Activated CD8-positive, alpha-beta memory T cell treated with anti-CD3 and anti-CD28 coated beads for 4 hours (primary cell): ENCODE data around the gene RAPGEF4.

ENCODE experiments used
- DNase-seq, 2 donors: peaks; one replicate each; pipeline ENCODE4 v3.0.0-alpha.2; 2020; ENCODE audit warnings: low read depth in 2 of 2

The RAPGEF4 gene

GRCh38 chr2:172997031-172997430 lies 261.4 kb downstream of the RAPGEF4 start:
- DNase-seq: no peak

- no peak for DNase-seq
These were observed 263.1 kb downstream of the RAPGEF4 start for GRCh38 chr2:172998547-172999272.

DNA sequence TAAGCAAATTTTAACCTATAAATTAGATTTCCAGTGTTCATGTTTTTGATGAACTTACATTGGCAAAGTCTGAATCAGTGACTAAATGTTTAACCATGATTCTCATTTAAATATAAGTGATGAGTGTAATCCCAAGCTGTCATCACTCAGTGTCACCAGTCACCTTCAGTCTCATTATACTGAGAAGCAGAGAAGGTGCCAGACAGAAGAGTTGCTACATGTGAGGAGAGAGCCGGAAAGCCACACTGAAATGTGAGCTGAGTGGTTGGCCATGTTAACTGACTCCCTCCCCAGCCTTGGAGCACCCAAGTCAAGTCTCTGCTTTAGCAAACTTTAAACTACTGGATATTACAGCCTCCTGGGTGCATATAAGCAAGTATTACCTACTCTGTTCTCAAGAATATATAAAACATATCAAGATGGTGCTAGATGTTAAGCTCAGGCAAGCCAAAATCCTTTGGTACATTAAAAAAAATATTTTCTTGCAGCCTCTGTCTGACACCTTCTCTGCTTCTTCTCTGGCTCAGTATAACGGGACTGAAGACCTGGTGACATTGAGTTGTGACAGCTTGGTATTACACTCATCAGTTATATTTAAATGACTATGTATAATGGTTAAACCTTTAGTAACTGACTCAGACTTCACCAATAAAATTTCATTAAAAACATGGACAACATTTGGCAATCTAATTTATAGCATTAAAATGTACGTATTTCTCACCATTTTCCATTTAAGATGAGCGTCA lies 264.2 kb downstream of the RAPGEF4 start:
- no peak for DNase-seq

DNA sequence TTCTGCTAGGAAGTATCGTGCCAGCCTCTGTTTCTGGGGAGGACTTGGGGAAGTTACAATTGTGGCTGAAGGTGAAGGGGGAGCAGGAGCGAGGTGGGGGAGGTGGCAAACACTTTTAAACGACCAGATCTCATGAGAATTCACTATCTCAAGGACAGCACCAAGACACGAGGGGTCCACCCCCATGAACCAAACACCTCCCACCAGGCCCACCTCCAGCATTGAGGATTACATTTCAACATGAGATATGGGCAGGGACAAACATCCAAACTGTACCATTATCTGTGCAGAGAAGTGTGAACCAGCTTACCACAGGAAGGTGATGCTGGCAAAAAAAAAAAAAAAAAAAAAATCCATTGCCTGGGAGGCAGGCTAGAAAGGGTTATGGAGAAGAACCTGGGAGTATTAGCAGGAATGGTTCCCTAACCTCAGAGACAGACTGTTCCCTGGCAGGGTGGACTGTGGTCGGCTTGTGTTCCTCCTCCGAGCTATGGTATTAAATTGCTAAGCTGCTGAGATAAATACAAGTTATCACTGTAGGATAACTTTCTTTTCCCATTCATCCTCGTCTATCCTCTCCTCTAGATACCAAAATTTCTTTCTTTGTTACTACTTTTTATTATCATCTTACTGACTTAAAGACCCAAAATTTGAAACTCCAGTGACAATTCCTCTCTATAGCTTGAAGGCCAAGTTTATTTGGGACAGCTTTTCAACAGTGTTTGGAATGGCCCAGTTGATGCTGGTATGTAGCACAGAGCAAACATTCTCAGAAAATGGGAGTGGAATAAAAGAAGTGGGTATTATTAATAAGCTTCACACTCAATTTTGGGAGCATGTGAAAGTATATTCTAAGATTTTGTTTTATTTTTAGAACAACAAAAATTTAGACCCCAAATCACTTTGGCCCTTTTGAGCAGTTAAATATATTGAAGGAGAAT lies 266.3 kb downstream of the RAPGEF4 start:
- no peak for DNase-seq

- DNase-seq: no peak
These were observed 267.3 kb downstream of the RAPGEF4 start for GRCh38 chr2:173002751-173003541.

- DNase-seq: no peak
These were observed 273.1 kb downstream of the RAPGEF4 start for GRCh38 chr2:173008786-173009185.

GRCh38 chr2:173010233-173010632 lies 274.6 kb downstream of the RAPGEF4 start:
- DNase-seq: no peak

DNA sequence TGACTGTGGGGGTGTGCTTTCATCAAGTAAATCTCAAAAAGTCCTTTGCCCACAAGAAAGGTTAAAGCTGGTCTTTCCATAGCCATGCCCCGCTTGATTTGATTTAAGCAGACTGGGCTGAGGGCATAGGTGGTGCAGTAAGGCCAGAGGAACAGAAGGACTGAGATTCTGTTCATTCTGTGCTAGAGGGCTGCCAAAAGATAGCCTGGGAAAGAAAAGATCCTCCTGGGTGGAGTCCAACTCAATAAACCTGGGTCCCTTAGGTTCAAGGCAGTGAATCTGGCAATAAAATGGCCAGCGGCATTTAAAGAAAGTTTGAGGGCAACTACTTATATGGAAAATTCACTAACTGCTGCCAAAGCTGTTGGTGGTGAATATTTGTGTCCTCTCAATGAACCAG lies 280.8 kb downstream of the RAPGEF4 start:
- no peak for DNase-seq

DNA sequence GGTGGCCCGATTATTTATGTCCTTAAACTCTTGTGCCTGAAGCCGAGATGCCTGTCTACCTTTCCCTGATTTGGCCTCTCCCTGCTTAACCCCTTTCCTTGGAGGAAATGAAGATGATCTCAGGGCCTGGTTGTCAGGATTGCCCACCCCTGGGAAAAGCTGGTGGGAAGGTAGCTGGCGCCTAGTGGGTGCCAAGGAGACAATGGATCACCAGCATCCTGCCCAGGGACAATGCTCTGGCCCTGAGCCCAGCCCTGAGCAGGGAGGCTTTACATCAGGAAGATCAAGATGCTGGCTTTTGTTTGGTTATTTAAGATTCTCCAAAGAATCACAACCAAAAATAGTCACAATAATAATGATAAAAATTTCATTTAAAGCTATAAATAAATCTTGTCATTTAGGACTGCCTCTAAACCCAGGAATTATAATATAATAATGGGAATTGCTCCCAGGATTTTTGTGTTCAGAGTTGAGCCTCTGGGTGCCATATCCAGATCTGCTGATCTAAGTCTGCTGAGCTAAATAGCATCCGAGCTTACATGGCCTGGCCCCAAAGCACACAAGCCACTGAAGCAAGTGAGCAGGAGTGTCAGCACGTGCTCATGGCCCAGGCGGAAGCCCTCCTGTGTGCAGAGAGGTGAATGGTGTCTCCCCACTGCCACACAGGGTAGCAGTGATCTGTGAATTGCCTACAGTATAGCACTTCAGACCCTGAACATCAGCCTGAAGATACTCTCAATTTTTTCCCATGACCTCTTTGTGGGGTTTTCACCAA lies 282.2 kb downstream of the RAPGEF4 start:
- DNase-seq: no peak

DNA sequence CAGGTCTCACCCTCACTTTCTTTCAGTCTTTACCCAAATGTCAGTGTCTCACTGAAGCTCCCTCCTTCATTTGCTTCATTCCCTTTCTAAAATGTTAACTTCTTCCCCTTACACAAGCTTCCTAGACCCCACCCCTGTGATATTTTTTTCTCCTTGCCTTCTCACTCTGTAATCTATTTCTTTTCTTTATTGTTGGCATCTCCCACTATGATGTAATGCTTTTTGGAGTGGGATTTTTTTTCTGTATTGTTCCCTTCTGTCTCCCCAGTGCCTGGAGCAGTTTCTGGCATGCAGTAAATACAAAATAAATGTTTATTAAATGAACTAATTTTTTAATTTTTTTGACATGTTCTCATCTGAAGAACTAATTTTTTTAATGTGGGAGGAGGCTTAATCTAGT lies 284.1 kb downstream of the RAPGEF4 start:
- DNase-seq: no peak

GRCh38 chr2:173021939-173022371 lies 286.3 kb downstream of the RAPGEF4 start:
- DNase-seq: no peak

DNA sequence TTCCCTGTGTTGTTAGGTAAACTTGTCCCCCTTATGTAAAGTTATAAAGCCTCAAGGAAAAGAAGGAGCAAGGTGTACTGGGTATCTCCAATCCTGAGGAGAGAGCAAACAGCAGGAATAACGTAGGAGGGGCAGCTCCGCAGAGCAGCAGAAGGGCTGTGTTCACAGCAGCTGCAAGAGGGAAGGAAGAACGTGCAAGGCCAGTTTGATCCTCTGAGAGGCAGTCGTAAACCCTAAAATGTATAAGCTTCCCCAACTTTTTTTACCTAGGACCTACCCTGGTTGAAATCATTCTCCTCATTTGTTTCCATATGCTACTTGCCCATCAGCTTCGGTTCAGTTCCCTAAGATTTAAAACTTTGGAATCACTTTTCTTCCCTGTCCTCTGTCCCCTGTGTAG lies 288.1 kb downstream of the RAPGEF4 start:
- DNase-seq: no peak

- DNase-seq: no peak
These were observed 290.8 kb downstream of the RAPGEF4 start for GRCh38 chr2:173026479-173026878.

DNA sequence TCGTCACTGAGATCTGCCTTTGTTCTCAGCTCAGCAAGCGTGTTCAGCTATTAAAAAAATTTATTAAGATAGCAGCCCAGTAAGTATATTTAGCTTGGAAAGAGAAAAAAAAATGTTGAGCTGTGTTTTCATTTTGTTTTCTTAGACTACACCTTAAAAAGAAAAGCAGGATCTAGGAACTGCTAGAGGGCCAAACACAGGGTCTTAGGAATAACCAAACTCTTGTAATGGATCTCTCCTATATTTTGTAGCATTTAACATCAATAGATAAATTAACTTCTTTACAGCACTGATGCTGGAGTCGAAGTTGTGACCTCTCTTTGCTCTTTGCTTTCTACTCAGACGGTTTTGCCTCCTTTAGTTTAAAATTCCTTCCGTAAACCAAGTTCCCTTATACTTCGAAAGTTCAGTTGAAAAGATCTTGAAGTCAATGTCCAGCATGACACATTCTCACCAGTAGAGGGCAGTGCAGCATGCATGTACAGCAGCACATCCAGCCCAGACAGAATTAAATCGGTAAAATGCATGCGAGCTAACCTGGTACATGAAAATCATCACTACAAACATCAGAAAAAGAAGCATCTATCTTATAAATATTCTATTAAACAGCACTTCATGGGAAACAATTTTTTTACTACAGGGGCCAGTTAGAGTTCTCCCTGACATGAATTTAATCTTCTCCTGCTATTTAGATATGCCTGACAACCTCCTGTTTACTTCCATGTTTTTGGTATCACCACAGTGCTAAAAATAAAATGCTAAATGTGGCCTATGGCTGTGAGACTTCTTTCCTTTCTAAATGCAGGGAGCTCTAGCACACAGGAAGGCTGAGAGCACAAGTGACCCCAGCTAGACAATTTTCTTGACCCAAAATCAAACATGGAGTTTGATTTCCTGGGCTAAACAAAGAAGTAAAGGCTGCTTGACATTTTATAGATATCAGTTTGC lies 291.8 kb downstream of the RAPGEF4 start:
- DNase-seq: peak; percentile 48 to 58

DNA sequence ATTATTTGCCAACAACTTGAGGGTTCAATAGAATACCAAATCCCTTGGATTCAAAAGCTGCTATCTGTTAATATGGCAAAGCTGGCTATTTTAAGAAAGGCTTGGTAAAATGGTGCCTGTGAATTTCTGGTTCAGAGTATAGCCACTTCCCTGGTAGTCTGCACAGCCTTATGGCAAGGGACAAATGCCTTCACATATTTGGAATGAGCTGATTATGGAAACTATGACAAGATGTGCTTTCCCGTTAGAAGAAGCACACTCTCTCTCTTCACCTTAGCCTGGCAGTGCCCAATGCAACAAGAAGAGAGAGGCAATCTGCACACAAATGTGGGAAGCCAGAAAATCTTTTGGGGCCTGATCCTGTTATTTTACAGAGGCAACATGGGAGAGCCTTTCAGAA lies 292.5 kb downstream of the RAPGEF4 start:
- no peak for DNase-seq

GRCh38 chr2:173028671-173029070 lies 293.0 kb downstream of the RAPGEF4 start:
- DNase-seq: no peak

DNA sequence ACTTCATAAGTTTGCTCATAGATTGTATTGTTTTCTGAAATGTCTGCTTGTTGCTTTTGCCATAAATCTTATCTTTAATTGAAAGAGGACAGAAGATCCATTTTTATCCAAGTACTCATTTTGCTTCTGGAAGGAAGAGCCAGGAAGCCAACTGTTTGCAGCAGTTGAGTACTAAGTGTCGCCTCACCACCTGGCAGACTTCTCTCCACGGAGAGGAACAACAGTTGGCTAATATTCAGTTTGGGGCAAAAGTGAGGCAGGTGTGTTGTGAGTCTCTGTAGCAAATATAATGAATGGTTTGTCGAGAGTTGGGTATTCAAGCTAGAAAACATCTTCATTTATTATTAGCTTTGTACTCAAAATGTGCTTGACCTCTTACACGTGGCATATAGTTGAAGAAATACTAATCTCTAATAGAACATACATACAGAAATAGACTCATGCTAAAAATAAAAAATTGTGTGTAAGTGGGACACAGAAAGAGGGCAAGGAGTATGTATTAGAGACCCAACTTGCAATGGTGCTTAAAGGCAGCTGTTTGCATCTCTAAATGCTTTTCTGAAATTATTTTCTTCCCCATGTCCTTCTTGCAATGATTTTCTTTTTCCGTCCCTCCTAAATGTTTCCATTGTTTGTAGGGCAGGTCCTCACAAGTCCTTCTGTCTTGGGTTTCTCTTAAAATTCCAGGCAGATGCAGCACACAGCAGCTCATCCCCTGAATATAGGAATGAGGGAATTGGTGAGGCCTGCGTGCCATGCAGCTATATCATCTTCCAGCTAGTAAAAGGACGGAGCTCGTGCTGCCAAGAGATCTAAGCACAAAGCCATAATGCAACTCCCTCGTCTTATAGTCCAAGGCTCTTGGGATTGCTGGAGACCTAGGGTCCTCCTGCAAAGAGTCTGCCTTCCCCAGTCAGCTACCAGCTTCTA lies 295.2 kb downstream of the RAPGEF4 start:
- DNase-seq: no peak

DNA sequence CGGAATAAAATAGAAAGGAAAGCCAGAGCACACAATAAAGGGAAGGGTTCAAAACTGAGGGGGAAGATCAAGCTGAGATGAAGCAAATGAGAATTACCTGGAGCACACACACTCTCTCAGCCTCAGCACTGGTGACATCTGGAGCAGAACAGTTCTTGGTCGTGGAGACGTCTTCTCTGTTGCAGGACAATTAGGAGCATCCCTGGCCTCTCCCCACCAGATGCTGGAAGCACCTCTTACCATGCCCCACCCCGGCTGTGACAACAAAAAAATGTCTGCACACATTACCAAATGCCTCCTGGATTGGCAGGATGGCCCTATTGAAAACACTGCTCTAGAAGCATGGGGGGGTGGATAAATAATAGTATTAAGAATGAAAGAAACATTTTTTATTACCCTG lies 296.4 kb downstream of the RAPGEF4 start:
- no peak for DNase-seq
